KOPT-K1 (cell line): ENCODE results near the gene CEP152.
A peak's percentile ranks its signal among the peaks of the same experiment; 100 is the strongest.
"Not testable (repeated sequence)": the region's sequence is repeated elsewhere in the genome, so short reads cannot be mapped to it uniquely, and the experiment has no call there.

ENCODE experiments used
- H3K27ac ChIP-seq: fragments of 200-600 bp; sonication (generic); 2 replicates; pipeline ENCODE4 v1.5.1; 2016; ENCODE audit warnings: antibody characterized with exemption, mild to moderate bottlenecking, low read depth, low read length; ENCODE audit not compliant: poor library complexity, severe bottlenecking
- H3K36me3 ChIP-seq: fragments of 200-600 bp; sonication (generic); 2 replicates; pipeline ENCODE4 v1.5.1; 2017; ENCODE audit warnings: antibody characterized with exemption, mild to moderate bottlenecking, low read length, moderate library complexity; ENCODE audit not compliant: insufficient read depth
- H3K9me3 ChIP-seq: fragments of 200-600 bp; sonication (generic); 2 replicates; pipeline ENCODE4 v1.5.1; 2017; ENCODE audit warnings: antibody characterized with exemption, low read length, mild to moderate bottlenecking; ENCODE audit not compliant: insufficient read depth, poor library complexity, severe bottlenecking

The CEP152 gene

GRCh38 chr15:48810414-48811324 is at the start of gene CEP152:
Gene CEP152, minus strand, starts transcription at chr15:48811069. Its CDS starts 5,420 bp downstream, at chr15:48805649.
- H3K36me3 ChIP-seq: no peaks in the 10 kb centered on the region
- H3K27ac ChIP-seq: peak within 1 kb of the TSS; percentile 81
- H3K9me3 ChIP-seq: no peaks in the 10 kb centered on the region

- H3K9me3 ChIP-seq: no peaks in the 10 kb centered on the region
- no peaks in the 10 kb centered on the region for H3K36me3 ChIP-seq
- no peak overlapping the region for H3K27ac ChIP-seq
Observed at GRCh38 chr15:48859426-48859825, 48.6 kb upstream of the CEP152 start.

- Histone ChIP-seq H3K27ac (no peak overlapping the region), H3K36me3 (no peaks in the 10 kb centered on the region), H3K9me3 (no peaks in the 10 kb centered on the region)
Observed at GRCh38 chr15:48858401-48858800, 47.5 kb upstream of the CEP152 start.

GRCh38 chr15:48856942-48857341 is 46.1 kb upstream of the CEP152 start:
- Histone ChIP-seq H3K27ac (no peak overlapping the region), H3K36me3 (no peaks in the 10 kb centered on the region), H3K9me3 (no peaks in the 10 kb centered on the region)

- Histone ChIP-seq H3K27ac (no peak overlapping the region), H3K36me3 (no peaks in the 10 kb centered on the region), H3K9me3 (no peaks in the 10 kb centered on the region)
Observed at GRCh38 chr15:48855501-48856440, 44.9 kb upstream of the CEP152 start.

GRCh38 chr15:48854434-48854833 is 43.6 kb upstream of the CEP152 start:
- not testable (repeated sequence) for H3K36me3 ChIP-seq, H3K9me3 ChIP-seq, H3K27ac ChIP-seq

- H3K9me3 ChIP-seq: no peaks in the 10 kb centered on the region
- H3K36me3 ChIP-seq: no peaks in the 10 kb centered on the region
Observed at GRCh38 chr15:48851956-48852355, 41.1 kb upstream of the CEP152 start.

GRCh38 chr15:48850648-48851047 is 39.8 kb upstream of the CEP152 start:
- Histone ChIP-seq H3K27ac (no peak overlapping the region), H3K9me3 (no peaks in the 10 kb centered on the region)

More at GRCh38 chr15:48851956-48852355, 41.1 kb upstream of the CEP152 start:
- H3K27ac ChIP-seq: no peak overlapping the region

GRCh38 chr15:48845123-48845522 is 34.3 kb upstream of the CEP152 start:
- no peaks in the 10 kb centered on the region for H3K9me3 ChIP-seq
- no peak overlapping the region for H3K27ac ChIP-seq
- no peaks in the 10 kb centered on the region for H3K36me3 ChIP-seq

More at GRCh38 chr15:48850648-48851047, 39.8 kb upstream of the CEP152 start:
- no peaks in the 10 kb centered on the region for H3K36me3 ChIP-seq

GRCh38 chr15:48842501-48842900 is 31.6 kb upstream of the CEP152 start:
- Histone ChIP-seq H3K27ac (no peak overlapping the region), H3K9me3 (no peaks in the 10 kb centered on the region), H3K36me3 (no peaks in the 10 kb centered on the region)

GRCh38 chr15:48834756-48835155 is 23.9 kb upstream of the CEP152 start:
- no peak overlapping the region for H3K27ac ChIP-seq
- no peaks in the 10 kb centered on the region for H3K9me3 ChIP-seq
- no peaks in the 10 kb centered on the region for H3K36me3 ChIP-seq

- H3K9me3 ChIP-seq: no peaks in the 10 kb centered on the region
- H3K27ac ChIP-seq: no peak overlapping the region
- no peaks in the 10 kb centered on the region for H3K36me3 ChIP-seq
Observed at GRCh38 chr15:48833526-48834239, 22.8 kb upstream of the CEP152 start.

GRCh38 chr15:48832648-48833047 is 21.8 kb upstream of the CEP152 start:
- Histone ChIP-seq H3K27ac (no peak overlapping the region), H3K9me3 (no peaks in the 10 kb centered on the region), H3K36me3 (no peaks in the 10 kb centered on the region)

- Histone ChIP-seq H3K36me3 (no peaks in the 10 kb centered on the region), H3K9me3 (no peaks in the 10 kb centered on the region), H3K27ac (no peak overlapping the region)
Observed at GRCh38 chr15:48828906-48829305, 18.0 kb upstream of the CEP152 start.

GRCh38 chr15:48828471-48828870 is 17.6 kb upstream of the CEP152 start:
- Histone ChIP-seq H3K27ac (no peak overlapping the region), H3K36me3 (no peaks in the 10 kb centered on the region), H3K9me3 (no peaks in the 10 kb centered on the region)
